ENCODE results near the gene BET1. TPM values are rescaled to one million over a fixed set of nuclear protein-coding genes. Genes with fewer than 3 reads are reported as not detected.

BET1 gene
- polyA plus RNA-seq, 1 of the 3 experiments (the other 2 are of a cell fraction): 20.1 TPM

- TF ChIP-seq REST (IDR thresholded peaks at IDR 0.05; ENCODE audit: low read depth, low read length): no peak
- no peak for TF ChIP-seq YY1 (IDR thresholded peaks at IDR 0.05; ENCODE audit: low read depth)
- TF ChIP-seq SMC3 (IDR thresholded peaks at IDR 0.05; ENCODE audit: low read depth, low read length): no peak
- TF ChIP-seq TAF1 (IDR thresholded peaks at IDR 0.05; ENCODE audit: borderline replicate concordance, low read depth, low read length): no peak
- TF ChIP-seq ELF1 (IDR thresholded peaks at IDR 0.05): no peak
Observed at GRCh38 chr7:93964262-93964661, 39.9 kb downstream of the BET1 start (continued).

- Histone ChIP-seq H3F3A (replicated peaks; ENCODE audit: insufficient read depth) (peaks cover 3% of the 10 kb centered on the region), H3K79me2 (ENCODE audit: insufficient read depth) (no peaks in the 10 kb centered on the region), H3K27me3 (ENCODE audit: insufficient read depth) (no peaks in the 10 kb centered on the region), H3K27ac (ENCODE audit: low read depth in 2 of 2, low read length in 1 of 2) (no peak overlapping the region), H3K9ac (no peak overlapping the region), H3K4me2 (no peak overlapping the region), H3K9me2 (no peaks in the 10 kb centered on the region), H2AFZ (ENCODE audit: low read depth) (no peak overlapping the region), H3K36me3 (replicated peaks in 1 of 2; ENCODE audit: control insufficient read depth in 1 of 2, insufficient read depth in 2 of 2, low read length in 1 of 2) (no peaks in the 10 kb centered on the region), H3K4me1 (ENCODE audit: control insufficient read depth in 1 of 2, insufficient read depth in 2 of 2, low read depth in 1 of 2, low read length in 1 of 2) (peaks cover 10 to 26% of the 10 kb centered on the region in 2 experiments; a peak in 3 of 4 replicates), H4K20me1 (ENCODE audit: insufficient read depth) (no peaks in the 10 kb centered on the region), H3K4me3 (ENCODE audit: low read depth in 2 of 2, low read length in 1 of 2) (no peak overlapping the region), H3K9me3 (no peaks in the 10 kb centered on the region)
- no peak for DNase-seq
- ChIA-PET POLR2A (no interaction called here), CTCF (interaction anchor here (0.6 to 0.9 kb wide), 2 partner anchors 70 to 71 kb away, joined by 3 to 4 read pairs; no protein-coding TSS in a partner anchor)
- 92% methylated on average over 3 of the region's 3 CpGs for WGBS (ENCODE audit: low lambda C conversion rate)
- no peak for TF ChIP-seq TAF1 (IDR thresholded peaks at IDR 0.05; ENCODE audit: borderline replicate concordance, low read depth, low read length)
- TF ChIP-seq FOSL2 (IDR thresholded peaks at IDR 0.05; ENCODE audit: borderline replicate concordance, low read depth): no peak
- no peak for TF ChIP-seq RXRA (IDR thresholded peaks at IDR 0.05; ENCODE audit: borderline replicate concordance, low read depth)
- no peak for TF ChIP-seq USF1 (IDR thresholded peaks at IDR 0.05; ENCODE audit: borderline replicate concordance, low read depth)
- TF ChIP-seq SMC3 (IDR thresholded peaks at IDR 0.05; ENCODE audit: low read depth, low read length): no peak
- TF ChIP-seq NFIC (IDR thresholded peaks at IDR 0.05; ENCODE audit: borderline replicate concordance): no peak
- TF ChIP-seq REST (IDR thresholded peaks at IDR 0.05; ENCODE audit: low read depth, low read length): no peak
- no peak for TF ChIP-seq TCF12 (IDR thresholded peaks at IDR 0.05)
- no peak for TF ChIP-seq MEF2A (IDR thresholded peaks at IDR 0.05; ENCODE audit: borderline replicate concordance, low read depth)
- no peak for TF ChIP-seq PBX3 (IDR thresholded peaks at IDR 0.05)
- TF ChIP-seq NRF1 (IDR thresholded peaks at IDR 0.05; ENCODE audit: low read depth, low read length): no peak
- no peak for TF ChIP-seq GABPA (IDR thresholded peaks at IDR 0.05; ENCODE audit: low read depth)
- no peak for TF ChIP-seq POLR2AphosphoS5 (IDR thresholded peaks at IDR 0.05; ENCODE audit: low read depth, low read length)
- TF ChIP-seq ELF1 (IDR thresholded peaks at IDR 0.05): no peak
- no peak for TF ChIP-seq RCOR1 (IDR thresholded peaks at IDR 0.05; ENCODE audit: low read length)
- no peak for TF ChIP-seq MXI1 (IDR thresholded peaks at IDR 0.05; ENCODE audit: low read depth, low read length)
- no peak for TF ChIP-seq ZBTB33 (IDR thresholded peaks at IDR 0.05; ENCODE audit: borderline replicate concordance, low read depth)
- no peak for TF ChIP-seq EZH2phosphoT487 (IDR thresholded peaks at IDR 0.05; ENCODE audit: borderline replicate concordance, low read depth)
Observed at GRCh38 chr7:93960986-93961385, 43.2 kb downstream of the BET1 start.
